ENCODE results near the gene ZSCAN12.

ZSCAN12 gene

DNA sequence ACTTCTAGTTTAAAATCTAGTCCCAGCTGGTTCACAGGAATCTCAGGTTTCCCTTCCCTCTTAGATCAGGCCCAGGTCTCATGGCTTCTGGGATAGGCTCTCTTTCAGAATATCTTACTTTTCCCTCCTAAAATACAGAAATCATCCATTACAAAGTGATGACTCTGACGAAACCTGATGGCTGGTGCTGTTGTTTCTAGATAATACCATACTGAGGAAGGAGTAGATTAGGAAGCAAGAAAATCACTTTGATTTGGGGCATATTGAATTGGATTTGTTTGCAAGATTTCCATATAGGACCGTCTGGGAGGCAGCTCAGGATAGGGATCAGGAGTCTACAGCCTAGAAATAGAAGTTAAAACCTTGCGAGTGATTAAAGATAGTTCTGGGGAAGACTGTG lies 46.2 kb downstream of the ZSCAN12 start:
- no peak for DNase-seq

GRCh38 chr6:28351493-28351925 lies 48.0 kb downstream of the ZSCAN12 start:
- DNase-seq, result no peak

GRCh38 chr6:28351087-28351486 lies 48.5 kb downstream of the ZSCAN12 start:
- no peak for DNase-seq

DNA sequence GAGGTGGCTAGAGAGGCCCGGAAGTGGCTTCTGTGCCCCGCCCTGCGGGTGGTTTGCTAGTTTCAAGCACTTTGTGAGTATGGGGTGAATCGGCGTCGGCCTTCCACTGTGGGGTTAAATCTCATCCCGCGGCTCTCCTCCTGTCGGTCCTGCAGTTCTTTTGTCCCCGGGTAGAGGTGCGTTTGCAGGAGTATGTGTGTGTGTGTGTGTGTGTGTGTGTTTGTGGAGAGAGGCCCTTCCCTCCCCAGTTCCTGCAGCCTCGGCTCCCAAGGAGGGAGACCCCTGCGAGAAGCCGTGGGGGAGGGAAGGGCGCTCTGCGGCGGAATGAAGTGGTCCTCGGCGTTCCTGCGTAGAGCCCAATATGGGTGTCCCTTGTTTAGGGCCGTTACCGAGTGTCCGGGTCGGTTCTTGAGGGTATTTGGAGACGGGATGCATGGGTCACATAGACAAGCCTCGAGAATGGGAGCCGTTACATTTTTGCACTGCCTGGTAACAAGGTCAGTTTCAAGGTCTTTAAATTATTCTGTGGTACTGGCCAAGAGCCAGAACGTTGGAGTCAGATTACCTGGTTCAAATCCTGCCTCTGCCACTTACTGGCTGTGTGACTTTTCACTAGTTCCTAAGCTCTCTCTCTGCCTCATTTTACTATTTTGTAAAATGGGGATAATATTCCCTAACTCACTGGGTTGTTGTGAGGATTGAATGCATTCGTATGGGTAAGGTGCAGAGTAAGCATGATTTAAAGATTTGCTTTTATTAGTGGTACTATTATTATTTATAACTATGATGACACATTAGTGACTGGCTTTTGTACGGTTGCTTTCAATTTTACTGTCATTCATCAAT lies 49.4 kb downstream of the ZSCAN12 start, which contains the start of gene ZKSCAN3:
Gene ZKSCAN3 (plus strand): TSS at position 56 of the 846 bp plus-strand sequence. CDS start 9,640 bp downstream, outside the sequence.
- DNase-seq, result peak; percentile 73

DNA sequence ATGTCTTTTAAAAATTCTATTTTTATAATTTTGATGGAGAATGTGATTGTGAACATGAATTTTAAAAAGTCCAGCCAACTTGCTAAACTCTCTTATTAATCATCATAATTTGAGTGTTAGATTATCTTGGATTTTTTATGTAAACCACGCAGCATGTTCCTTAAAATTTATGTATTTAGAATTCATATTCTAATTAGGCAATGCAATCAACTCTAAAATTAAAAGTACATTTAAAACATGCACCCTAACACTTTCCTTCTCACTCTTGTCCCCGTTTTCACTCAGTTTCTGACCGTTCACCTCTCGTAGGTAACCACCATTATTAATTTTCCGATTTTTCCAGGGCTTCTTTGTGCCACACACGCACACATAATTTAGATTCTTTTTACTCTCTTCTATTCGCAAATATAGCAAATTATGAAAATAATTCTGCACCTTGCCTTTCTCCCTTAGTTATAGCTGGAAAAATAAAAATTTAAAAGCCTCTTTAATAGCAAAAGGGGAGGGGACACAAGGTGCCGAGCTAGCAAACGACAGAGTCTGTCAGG lies 50.1 kb downstream of the ZSCAN12 start:
- no peak for DNase-seq

DNA sequence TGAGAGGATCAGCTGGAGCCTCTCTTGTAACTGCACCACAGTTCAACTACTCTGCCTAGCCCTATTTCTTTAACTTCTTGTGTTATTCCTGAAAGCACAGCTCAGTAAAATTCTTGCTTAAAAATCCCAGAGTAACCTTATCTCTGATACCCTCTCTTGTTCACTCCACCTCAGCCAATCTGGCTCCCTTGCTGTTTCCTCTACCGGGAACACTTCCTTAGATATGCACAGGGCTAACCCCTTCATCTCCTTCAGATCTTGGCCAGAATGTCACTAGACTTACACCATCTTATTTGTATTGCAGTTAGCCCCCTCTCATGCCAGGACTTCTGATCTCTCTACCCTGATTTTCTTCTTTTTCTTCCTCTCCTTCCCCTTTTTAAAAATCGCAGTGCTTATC lies 52.4 kb downstream of the ZSCAN12 start:
- no peak for DNase-seq

GRCh38 chr6:28345201-28345600 lies 54.3 kb downstream of the ZSCAN12 start:
- DNase-seq, result no peak

GRCh38 chr6:28343898-28344677 lies 55.5 kb downstream of the ZSCAN12 start:
- no peak for DNase-seq

DNA sequence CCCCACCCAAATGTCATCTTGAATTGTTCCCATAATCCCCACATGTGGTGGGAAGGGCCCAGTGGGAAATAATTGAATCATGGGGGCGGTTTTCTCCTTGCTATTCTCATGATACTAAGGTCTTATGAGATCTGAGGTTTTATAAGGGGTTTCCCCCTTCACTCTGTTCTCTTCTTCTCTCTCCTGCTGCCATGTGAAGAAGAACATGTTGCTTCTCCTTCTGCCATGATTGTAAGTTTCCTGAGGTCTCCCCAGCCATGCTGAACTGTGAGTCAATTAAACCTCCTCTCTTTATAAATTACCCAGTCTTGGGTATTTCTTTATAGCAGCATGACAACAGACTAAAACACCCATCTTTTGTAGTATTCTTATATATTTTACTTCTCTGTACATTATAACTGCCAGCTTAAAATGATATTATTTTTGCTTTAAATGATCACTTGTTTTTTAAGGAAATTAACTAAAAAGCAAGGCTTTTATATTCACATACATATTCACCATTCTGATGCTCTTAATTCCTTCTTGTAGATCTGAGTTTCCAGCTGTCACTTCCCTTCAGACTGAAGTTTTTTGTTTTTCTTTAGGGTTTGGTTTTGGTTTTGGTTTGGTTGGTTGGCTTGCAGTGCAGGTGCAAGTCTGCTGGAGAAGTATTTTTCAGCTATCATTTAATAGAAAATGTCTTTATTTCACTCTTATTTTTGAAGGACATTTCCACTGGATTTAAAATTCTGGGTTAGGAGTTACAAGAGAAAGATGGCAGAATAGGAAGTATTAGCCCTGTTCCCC lies 59.0 kb downstream of the ZSCAN12 start:
- DNase-seq, result no peak

- DNase-seq, result no peak
Observed at GRCh38 chr6:28337121-28337520, 62.4 kb downstream of the ZSCAN12 start.

- DNase-seq, result peak; percentile 30
Observed at GRCh38 chr6:28336284-28337120, 63.0 kb downstream of the ZSCAN12 start.

- peak; percentile 98 for DNase-seq
Observed at GRCh38 chr6:28335564-28336283, 63.8 kb downstream of the ZSCAN12 start, which contains the start of gene ZSCAN31. Gene ZSCAN31, minus strand, starts transcription at chr6:28336148. Its CDS starts 6,465 bp downstream, at chr6:28329683.

DNA sequence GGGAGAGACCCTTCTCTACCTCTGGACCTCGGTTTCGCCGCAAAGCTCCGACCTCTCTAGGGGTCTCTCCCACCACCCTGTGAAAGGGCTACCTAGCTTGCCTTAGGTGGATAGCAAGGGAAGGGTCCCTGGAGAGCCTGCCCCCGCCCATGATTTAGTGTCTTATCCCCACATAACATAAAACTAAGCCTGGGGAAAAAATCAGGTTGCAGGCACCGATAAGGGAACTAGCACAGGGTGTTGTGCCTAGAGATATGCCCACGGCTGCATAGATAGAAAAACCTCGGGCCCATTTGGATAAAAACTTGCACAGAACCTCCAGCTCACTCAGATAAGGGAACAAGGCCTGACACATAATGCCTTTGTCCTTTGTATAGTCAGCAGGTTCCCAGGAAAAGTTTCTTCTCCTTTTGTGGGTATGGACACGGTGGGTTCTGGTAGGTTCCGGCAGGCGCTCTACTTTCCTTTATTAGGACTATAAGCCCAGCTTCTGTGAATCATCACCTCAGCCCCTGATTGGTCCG lies 64.4 kb downstream of the ZSCAN12 start:
- DNase-seq, result no peak

DNA sequence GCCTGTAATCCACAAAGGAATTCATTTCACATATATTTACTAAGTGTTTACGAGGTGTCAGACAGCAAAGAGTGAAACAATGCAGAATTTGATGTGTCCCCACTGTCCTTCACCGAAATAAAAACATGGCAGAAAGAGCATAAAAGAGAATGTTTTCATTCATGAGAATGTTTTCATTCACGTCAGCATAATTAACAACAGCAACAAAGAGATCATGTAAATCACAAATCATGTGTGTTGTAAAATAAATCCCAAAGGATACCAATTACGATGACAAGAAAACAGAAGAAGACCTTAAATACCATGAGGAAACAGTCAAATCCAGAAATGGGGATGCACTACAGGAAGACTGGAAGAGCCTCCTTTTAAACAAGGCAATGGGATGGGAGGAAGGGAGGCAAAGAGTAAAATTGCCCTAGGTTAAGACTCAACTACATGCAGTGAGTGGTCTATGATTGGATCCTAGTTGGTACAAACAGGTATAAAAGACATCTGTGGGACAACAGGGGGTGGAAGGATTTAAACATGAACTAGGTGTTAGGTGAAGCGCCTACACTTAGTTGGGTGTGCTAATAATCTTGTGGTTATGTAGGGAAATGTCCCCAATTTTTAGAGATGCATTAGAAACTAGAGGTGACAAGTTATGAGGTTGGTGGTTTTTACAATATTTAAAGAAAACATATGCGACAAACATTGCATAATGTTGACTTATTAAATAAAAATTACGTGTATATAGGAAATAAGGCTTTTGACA lies 65.1 kb downstream of the ZSCAN12 start:
- DNase-seq, result no peak

DNA sequence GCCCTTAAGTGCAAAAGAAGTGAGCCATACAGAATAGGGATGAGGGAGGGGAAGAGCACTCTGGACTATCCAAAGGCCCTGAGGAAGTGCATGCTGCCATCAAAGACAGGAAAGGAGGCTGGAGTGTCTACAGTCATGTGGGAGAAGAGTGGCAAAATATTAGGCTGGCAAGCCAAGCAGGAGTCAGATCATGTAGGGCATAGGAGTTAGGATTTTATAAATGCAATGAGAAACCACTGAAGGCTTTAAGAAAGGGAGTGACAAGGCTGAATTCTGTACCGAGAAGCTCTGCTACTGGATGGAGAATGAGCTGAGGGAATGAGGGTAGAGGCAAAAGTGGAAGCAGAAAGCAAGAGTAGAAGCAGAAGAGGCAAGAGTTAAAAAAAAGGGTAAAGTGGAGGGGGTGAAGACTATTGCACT lies 65.9 kb downstream of the ZSCAN12 start:
- DNase-seq, result no peak

- DNase-seq, result no peak
Observed at GRCh38 chr6:28333047-28333446, 66.5 kb downstream of the ZSCAN12 start.

DNA sequence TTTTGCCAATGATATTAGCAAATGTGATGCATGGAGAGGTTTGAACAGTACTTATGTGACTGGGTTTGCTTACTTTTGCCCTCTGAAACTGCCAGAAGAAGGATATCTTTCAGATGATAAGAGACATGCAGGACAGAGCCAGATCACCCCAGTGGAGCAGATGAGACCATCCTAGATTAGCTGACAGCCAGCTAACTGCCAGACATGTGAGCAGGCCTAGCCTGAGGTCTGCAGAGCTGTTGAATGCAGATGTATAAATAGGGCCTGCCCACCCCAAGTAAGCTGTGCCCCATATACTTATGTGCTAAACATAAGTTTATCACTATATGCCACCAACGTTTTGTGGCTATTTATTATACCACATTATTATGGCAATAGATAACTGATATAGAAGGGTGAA lies 69.5 kb downstream of the ZSCAN12 start:
- no peak for DNase-seq
